Breast epithelium (tissue), 4 donors: ENCODE results near the gene SDCCAG8. TPM values are rescaled to one million over a fixed set of nuclear protein-coding genes. Genes with fewer than 3 reads are reported as not detected.

Experiments used
- DNase-seq, 2 donors: peaks; one replicate each; pipeline ENCODE4 v3.0.0-alpha.2; 2019; ENCODE audit warnings: low spot score in 2 of 2
- H3K27ac ChIP-seq, 2 donors: fragments of 200-600 bp; sonication (generic) in 1 of 2; one replicate each; pipeline ENCODE4 v1.5.1; 2016 to 2019; ENCODE audit warnings: mild to moderate bottlenecking in 1 of 2
- H3K27me3 ChIP-seq, 2 donors: fragments of 200-600 bp; sonication (generic) in 1 of 2; one replicate each; pipeline versions ENCODE4 v1.5.1 to v1.6.0; 2017 to 2019; ENCODE audit warnings: control low read depth in 1 of 2, mild to moderate bottlenecking in 1 of 2
- H3K36me3 ChIP-seq: fragments of 200-600 bp; one replicate; pipeline ENCODE4 v1.5.1; 2019
- H3K4me1 ChIP-seq, 2 donors: fragments of 200-600 bp; sonication (generic); one replicate each; pipeline ENCODE4 v1.5.1; 2016 to 2019; ENCODE audit warnings: control low read depth in 1 of 2
- H3K4me3 ChIP-seq, 3 donors: fragments of 200-600 bp; sonication (generic); 1 replicate in 2 of 3; 2 replicates in 1 of 3; pipeline ENCODE4 v1.5.1; 2016 to 2019; ENCODE audit warnings: mild to moderate bottlenecking in 3 of 3, moderate library complexity in 2 of 3
- H3K9me3 ChIP-seq, 2 donors: fragments of 200-600 bp; sonication (generic) in 1 of 2; one replicate each; pipeline ENCODE4 v1.5.1; 2016 to 2019; ENCODE audit warnings: control low read depth in 1 of 2
- POLR2A ChIP-seq: fragments of 450-650 bp; IDR thresholded peaks from one replicate; pipeline ENCODE4 v1.6.1; 2016; ENCODE audit warnings: antibody characterized with exemption, mild to moderate bottlenecking, moderate library complexity
- POLR2AphosphoS5 ChIP-seq, 3 donors: sonication (generic); formaldehyde crosslinking; IDR thresholded peaks; one replicate each; pipeline ENCODE4 v1.6.1; 2017; ENCODE audit warnings: antibody characterized with exemption in 3 of 3
- intact Hi-C: fragments of 100-400 bp; cut with DNase I; formaldehyde crosslinking; loops from one replicate; pipeline ENCODE4 v1.15.1; 2023; ENCODE audit warnings: low total_unique reads
- total RNA-seq, 3 donors: library from RNA; depleted of rRNA; stranded (reverse); fragments of >200 nt; gene quantifications; one replicate each; pipeline ENCODE4 v1.1.0, GENCODE V29; 2016
- TF ChIP-seq, protein P1 (sequence below), 3 donors: fragments of 450-650 bp; IDR thresholded peaks; one replicate each; pipeline ENCODE4 v1.5.1; 2016 to 2017; ENCODE audit warnings: antibody characterized with exemption in 3 of 3, mild to moderate bottlenecking in 3 of 3, moderate library complexity in 3 of 3

The SDCCAG8 gene
- total RNA-seq, 3 donors from 2014 or later, result 48.6 to 73.0 (median 62.3) TPM

GRCh38 chr1:243440406-243440805, 184.6 kb downstream of the SDCCAG8 start:
- no peaks in the 10 kb centered on the region for H3K4me1 ChIP-seq
- no peak overlapping the region for H3K4me3 ChIP-seq
- H3K9me3 ChIP-seq, result no peaks in the 10 kb centered on the region
- H3K27me3 ChIP-seq, result no peaks in the 10 kb centered on the region
- H3K36me3 ChIP-seq, result no peaks in the 10 kb centered on the region
- no peak for DNase-seq
- intact Hi-C loops, result no loop called here
- no peak overlapping the region for H3K27ac ChIP-seq
- TF ChIP-seq, protein P1, sequence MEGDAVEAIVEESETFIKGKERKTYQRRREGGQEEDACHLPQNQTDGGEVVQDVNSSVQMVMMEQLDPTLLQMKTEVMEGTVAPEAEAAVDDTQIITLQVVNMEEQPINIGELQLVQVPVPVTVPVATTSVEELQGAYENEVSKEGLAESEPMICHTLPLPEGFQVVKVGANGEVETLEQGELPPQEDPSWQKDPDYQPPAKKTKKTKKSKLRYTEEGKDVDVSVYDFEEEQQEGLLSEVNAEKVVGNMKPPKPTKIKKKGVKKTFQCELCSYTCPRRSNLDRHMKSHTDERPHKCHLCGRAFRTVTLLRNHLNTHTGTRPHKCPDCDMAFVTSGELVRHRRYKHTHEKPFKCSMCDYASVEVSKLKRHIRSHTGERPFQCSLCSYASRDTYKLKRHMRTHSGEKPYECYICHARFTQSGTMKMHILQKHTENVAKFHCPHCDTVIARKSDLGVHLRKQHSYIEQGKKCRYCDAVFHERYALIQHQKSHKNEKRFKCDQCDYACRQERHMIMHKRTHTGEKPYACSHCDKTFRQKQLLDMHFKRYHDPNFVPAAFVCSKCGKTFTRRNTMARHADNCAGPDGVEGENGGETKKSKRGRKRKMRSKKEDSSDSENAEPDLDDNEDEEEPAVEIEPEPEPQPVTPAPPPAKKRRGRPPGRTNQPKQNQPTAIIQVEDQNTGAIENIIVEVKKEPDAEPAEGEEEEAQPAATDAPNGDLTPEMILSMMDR (IDR thresholded peaks at IDR 0.05), result no peak
- TF ChIP-seq POLR2A (no peak), POLR2AphosphoS5 (IDR thresholded peaks at IDR 0.05) (no peak)

DNA sequence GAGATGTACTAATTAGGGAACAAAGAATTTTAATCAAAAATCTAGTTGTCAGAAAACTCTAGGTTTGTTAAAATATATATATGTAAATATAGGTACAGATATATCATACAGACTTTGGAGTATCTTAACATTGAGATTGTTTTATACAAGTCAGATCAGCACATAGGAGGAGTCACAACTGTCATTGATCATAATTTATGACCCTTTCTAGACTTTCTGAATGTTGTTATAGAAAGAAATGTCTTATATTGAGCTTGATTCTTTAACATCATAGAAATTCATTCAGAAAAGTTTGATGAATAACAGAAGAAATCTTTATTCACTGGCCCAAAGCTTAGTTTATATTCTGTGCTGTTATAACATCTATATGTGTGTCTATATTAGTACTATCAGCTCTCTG, 185.8 kb downstream of the SDCCAG8 start:
- no peak for DNase-seq
- no peak overlapping the region for H3K27ac ChIP-seq
- H3K9me3 ChIP-seq, result no peaks in the 10 kb centered on the region
- intact Hi-C loops, result no loop called here
- no peak overlapping the region for H3K4me3 ChIP-seq
- no peaks in the 10 kb centered on the region for H3K27me3 ChIP-seq
- TF ChIP-seq POLR2A (no peak), POLR2AphosphoS5 (IDR thresholded peaks at IDR 0.05) (no peak)
- TF ChIP-seq, protein P1 (IDR thresholded peaks at IDR 0.05), result no peak
- H3K4me1 ChIP-seq, result no peaks in the 10 kb centered on the region
- H3K36me3 ChIP-seq, result no peaks in the 10 kb centered on the region

DNA sequence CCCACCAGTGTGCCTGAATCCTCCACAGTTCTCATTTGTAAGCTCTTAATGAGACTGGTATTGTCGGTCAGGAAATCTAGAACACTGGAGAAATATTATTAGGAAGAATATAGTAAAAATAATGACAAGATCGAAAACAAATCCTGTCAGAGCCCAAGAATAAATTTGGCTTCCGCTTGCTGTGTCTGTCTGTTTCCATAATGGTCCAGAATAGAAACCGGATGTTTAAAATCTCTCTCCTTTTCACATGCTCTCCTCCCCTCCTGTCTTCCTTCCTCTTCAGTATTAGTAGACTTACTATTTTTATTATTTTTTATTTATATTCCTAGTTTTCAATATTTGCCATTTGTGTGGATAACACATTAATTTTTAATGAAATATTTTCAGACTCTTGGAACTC, 187.7 kb downstream of the SDCCAG8 start:
- DNase-seq, result no peak
- TF ChIP-seq POLR2A, result no peak
- TF ChIP-seq POLR2AphosphoS5 (IDR thresholded peaks at IDR 0.05), result no peak
- TF ChIP-seq, protein P1 (IDR thresholded peaks at IDR 0.05), result no peak
- no peak overlapping the region for H3K27ac ChIP-seq
- H3K9me3 ChIP-seq, result no peaks in the 10 kb centered on the region
- H3K4me3 ChIP-seq, result no peak overlapping the region
- no peaks in the 10 kb centered on the region for H3K4me1 ChIP-seq
- H3K36me3 ChIP-seq, result no peaks in the 10 kb centered on the region
- H3K27me3 ChIP-seq, result no peaks in the 10 kb centered on the region
- intact Hi-C loops, result no loop called here

DNA sequence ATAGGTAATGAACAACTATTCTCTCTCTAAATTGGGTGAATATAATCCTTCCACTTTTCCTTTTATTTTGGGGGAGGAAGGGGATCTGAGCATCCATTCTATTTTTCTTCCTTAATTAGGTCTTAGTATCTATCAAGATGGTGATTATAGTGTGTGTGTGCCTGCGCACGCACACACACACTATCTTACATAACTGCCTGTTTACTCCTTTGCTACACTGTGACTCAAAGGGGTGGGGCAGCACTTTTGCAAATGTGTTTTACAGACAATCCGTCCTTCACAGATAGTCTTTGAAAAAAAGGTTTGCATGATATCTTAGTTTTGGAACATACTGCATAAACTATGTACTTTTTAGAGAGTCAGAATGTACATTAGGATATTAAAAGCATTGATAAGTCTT, 191.5 kb downstream of the SDCCAG8 start:
- DNase-seq, result no peak
- no peak overlapping the region for H3K27ac ChIP-seq
- no peaks in the 10 kb centered on the region for H3K27me3 ChIP-seq
- H3K4me3 ChIP-seq, result no peak overlapping the region
- no peaks in the 10 kb centered on the region for H3K4me1 ChIP-seq
- no peak for TF ChIP-seq POLR2A
- intact Hi-C loops, result no loop called here
- no peaks in the 10 kb centered on the region for H3K9me3 ChIP-seq
- no peaks in the 10 kb centered on the region for H3K36me3 ChIP-seq

DNA sequence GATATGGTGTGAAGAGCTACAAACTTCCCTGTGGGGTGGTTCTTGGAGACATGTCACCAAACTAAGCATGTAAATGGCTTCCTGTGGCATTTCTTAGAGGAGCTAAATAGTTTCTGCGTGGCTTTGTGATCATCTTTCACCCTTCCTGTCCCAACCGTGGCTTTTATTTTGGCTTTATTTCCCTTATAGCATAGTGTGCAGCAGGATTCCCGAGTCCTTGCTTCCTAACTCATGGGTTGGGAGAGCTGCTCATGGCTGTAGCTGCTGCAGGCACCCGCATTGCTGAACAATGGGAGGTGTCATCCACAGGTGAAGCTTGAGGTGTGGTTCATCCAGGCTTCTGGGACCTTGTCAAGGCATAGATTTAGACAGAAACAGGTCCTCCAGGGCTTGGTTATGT, 192.0 kb downstream of the SDCCAG8 start:
- H3K4me1 ChIP-seq, result no peaks in the 10 kb centered on the region
- DNase-seq, result no peak
- H3K36me3 ChIP-seq, result no peaks in the 10 kb centered on the region
- no peak overlapping the region for H3K4me3 ChIP-seq
- no peaks in the 10 kb centered on the region for H3K9me3 ChIP-seq
- TF ChIP-seq POLR2AphosphoS5 (IDR thresholded peaks at IDR 0.05), result no peak
- TF ChIP-seq, protein P1 (IDR thresholded peaks at IDR 0.05), result no peak
- no peak for TF ChIP-seq POLR2A
- no peaks in the 10 kb centered on the region for H3K27me3 ChIP-seq
- no peak overlapping the region for H3K27ac ChIP-seq
- intact Hi-C loops, result no loop called here

DNA sequence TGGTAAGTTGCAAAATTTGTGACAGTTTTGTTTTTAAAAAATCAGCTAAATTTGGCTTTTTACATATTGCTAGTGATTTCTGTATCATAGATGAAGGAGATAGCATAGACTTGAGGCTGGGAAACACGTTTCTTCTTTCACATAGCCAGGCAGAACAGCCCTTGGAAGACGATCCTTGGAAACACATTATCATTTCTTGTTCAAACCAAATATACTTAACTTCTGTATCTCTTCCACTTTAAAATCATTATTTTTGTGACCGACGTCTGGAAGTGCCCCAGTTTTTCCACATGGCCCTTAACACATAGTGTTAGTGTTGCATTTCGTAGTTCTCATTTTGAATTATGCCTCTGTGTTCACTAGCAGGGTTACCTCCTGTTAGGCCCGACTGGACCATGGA, 193.5 kb downstream of the SDCCAG8 start:
- Histone ChIP-seq H3K4me1 (no peaks in the 10 kb centered on the region), H3K36me3 (no peaks in the 10 kb centered on the region), H3K27ac (no peak overlapping the region), H3K27me3 (no peaks in the 10 kb centered on the region), H3K4me3 (no peak overlapping the region), H3K9me3 (no peaks in the 10 kb centered on the region)
- DNase-seq, result no peak
- intact Hi-C loops, result no loop called here
- TF ChIP-seq POLR2AphosphoS5 (IDR thresholded peaks at IDR 0.05), result no peak
- TF ChIP-seq POLR2A, result no peak
- TF ChIP-seq, protein P1 (IDR thresholded peaks at IDR 0.05), result no peak
